Esophagus muscularis mucosa (tissue), 3 donors: Measurements from ENCODE around the gene TEX2.

ENCODE experiments used
- POLR2A ChIP-seq: fragments of 450-650 bp; IDR thresholded peaks from one replicate; pipeline ENCODE4 v1.6.1; 2017; ENCODE audit warnings: antibody characterized with exemption, moderate library complexity, mild to moderate bottlenecking, low read depth
- TF ChIP-seq, protein P1 (sequence below), 3 experiments: fragments of 200-600 bp in 2 of 3; fragments of 450-650 bp in 1 of 3; sonication (generic) in 2 of 3; IDR thresholded peaks; one replicate each; pipeline ENCODE4 v1.5.1; 2017 to 2019; ENCODE audit warnings: antibody characterized with exemption in 3 of 3, mild to moderate bottlenecking in 2 of 3, moderate library complexity in 1 of 3

DNA sequence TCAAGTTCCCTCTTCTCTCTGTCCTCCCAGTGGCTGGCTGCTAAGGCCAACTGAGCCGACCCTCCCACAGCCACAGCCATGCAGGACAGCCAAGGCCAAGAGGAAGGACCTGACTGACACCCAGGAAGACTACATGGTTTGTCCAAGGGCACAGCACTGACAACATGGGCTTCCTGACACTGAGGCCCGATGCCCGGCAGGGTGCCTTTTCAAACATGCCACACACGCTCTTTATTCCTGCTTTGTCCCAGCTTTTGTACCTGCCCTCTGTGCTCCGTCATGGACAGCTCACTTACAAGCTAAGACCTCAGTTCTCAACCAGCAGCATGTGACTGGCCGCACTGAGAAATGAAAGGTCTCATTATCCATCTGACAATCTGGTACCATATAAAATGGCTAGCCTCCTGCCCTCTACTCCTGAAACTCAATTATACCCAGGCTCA is 45.8 kb downstream of the TEX2 start:
- TF ChIP-seq, protein P1, sequence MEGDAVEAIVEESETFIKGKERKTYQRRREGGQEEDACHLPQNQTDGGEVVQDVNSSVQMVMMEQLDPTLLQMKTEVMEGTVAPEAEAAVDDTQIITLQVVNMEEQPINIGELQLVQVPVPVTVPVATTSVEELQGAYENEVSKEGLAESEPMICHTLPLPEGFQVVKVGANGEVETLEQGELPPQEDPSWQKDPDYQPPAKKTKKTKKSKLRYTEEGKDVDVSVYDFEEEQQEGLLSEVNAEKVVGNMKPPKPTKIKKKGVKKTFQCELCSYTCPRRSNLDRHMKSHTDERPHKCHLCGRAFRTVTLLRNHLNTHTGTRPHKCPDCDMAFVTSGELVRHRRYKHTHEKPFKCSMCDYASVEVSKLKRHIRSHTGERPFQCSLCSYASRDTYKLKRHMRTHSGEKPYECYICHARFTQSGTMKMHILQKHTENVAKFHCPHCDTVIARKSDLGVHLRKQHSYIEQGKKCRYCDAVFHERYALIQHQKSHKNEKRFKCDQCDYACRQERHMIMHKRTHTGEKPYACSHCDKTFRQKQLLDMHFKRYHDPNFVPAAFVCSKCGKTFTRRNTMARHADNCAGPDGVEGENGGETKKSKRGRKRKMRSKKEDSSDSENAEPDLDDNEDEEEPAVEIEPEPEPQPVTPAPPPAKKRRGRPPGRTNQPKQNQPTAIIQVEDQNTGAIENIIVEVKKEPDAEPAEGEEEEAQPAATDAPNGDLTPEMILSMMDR (IDR thresholded peaks at IDR 0.05) = no peak
- TF ChIP-seq POLR2A = no peak
